Motor neuron (in vitro differentiated cells): ENCODE measurements around the gene CIP2A. TPM values are rescaled to one million over a fixed set of nuclear protein-coding genes. Genes with fewer than 3 reads are reported as not detected.
A peak's percentile ranks its signal among the peaks of the same experiment; 100 is the strongest.
"Not testable (repeated sequence)": the region's sequence is repeated elsewhere in the genome, so short reads cannot be mapped to it uniquely, and the experiment has no call there.

Source experiments
- ATAC-seq, 8 experiments: fragments of 200-7000 bp; cut with Tn5 transposase; replicated peaks in 6 of 8; 2 replicates each; pipeline ENCODE4 v1.8.0; 2021; ENCODE audit warnings: mild to moderate bottlenecking in 8 of 8, moderate library complexity in 8 of 8
- H3K27ac ChIP-seq, 2 donors: fragments of 250-450 bp; sonication (Bioruptor Pico); 2 replicates each; pipeline ENCODE4 v1.9.0; 2021; ENCODE audit warnings: antibody characterized with exemption in 2 of 2, mild to moderate bottlenecking in 2 of 2, moderate library complexity in 1 of 2
- H3K4me1 ChIP-seq, 2 donors: fragments of 250-450 bp; sonication (Bioruptor Pico); replicated peaks in 1 of 2; 2 replicates each; pipeline ENCODE4 v1.6.1; 2021; ENCODE audit warnings: antibody characterized with exemption in 2 of 2, mild to moderate bottlenecking in 2 of 2, moderate library complexity in 1 of 2
- H3K4me3 ChIP-seq, 5 donors: fragments of 250-450 bp; sonication (Bioruptor Pico); 2 replicates each; pipeline ENCODE4 v1.9.0; 2021; ENCODE audit warnings: antibody characterized with exemption in 5 of 5, mild to moderate bottlenecking in 5 of 5, moderate library complexity in 4 of 5
- WGBS, 10 experiments: fragments of 450-650 bp; shearing (Covaris generic); methylation state at CpG; one replicate each; pipeline ENCODE4 v1.0.0; 2022; 5-methylcytosine and 5-hydroxymethylcytosine counted together
- in situ Hi-C, 9 experiments: fragments of 400-800 bp; cut with MboI; loops; one replicate each; pipeline ENCODE4 v1.15.0; 2021; ENCODE audit warnings: low sequenced_read_pairs in 9 of 9, low pct_unique_long_range_greater_than_20kb in 2 of 9; ENCODE audit not compliant: unreplicated experiment in 9 of 9
- total RNA-seq, 8 experiments: library from RNA; unstranded; fragments of 300-600 nt; gene quantifications; 2 replicates each; pipeline versions ENCODE4 v1.2.3 to v1.2.4, GENCODE V29; 2022

The CIP2A gene
- 10 to 100 TPM in 4 of 8 experiments, 1 to 10 TPM in 4; 3.0 to 34.8 (median 10.2) TPM for total RNA-seq

GRCh38 chr3:108589081-108589997, at the start of gene CIP2A, which contains the start of gene DZIP3:
Gene CIP2A (minus strand): TSS chr3:108589438. CDS start chr3:108589375, 63 bp downstream.
Gene DZIP3 (plus strand): TSS chr3:108589722. CDS start chr3:108605407, 15,685 bp downstream.
- in situ Hi-C loops = no loop called here
- Histone ChIP-seq H3K27ac (peak within 1 kb of the TSS; percentile 92 to 94), H3K4me3 (peak within 1 kb of the TSS; percentile 64 to 90 (median 72)), H3K4me1 (peaks cover 2 to 10% of the 10 kb centered on the region in 2 donors)
- peak; percentile 88 to 99 (median 98) for ATAC-seq
- 0 to 8% (median 0%) methylated on average over 6 to 15 of the region's 59 CpGs; no CpG with 5 or more reads in 2 of the 10 experiments for WGBS, 10 experiments

GRCh38 chr3:108629974-108630373, 40.7 kb upstream of the CIP2A start:
- Histone ChIP-seq H3K4me3 (no peak overlapping the region), H3K27ac (no peak overlapping the region), H3K4me1 (no peaks in the 10 kb centered on the region)
- no peak for ATAC-seq
- in situ Hi-C loops = no loop called here
- 61 to 100% (median 93%) methylated on average over 1 of the region's 1 CpG; no CpG with 5 or more reads in 2 of the 10 experiments for WGBS, 10 experiments

DNA sequence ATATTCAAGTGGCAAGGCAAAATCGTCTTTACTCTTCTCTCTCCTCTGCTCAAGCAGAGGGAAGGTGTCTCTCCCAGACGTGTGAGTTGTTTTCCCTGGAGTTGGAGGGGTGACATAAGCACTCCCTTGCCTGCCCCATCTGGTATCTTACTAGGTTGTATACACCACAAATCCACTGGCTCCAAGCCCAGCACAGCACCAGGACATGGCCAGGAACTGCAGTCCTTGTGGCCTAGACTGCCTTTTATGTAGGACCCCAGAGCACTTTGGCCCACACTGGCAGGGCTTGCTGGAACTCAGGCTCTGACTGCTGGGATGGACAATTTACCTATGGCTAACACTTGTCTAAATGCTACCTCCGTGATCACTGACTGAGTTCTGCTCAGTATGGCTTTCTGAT, 34.3 kb upstream of the CIP2A start:
- no peak overlapping the region for H3K27ac ChIP-seq
- in situ Hi-C loops = no loop called here
- WGBS, 10 experiments = 80 to 100% (median 83%) methylated on average over 1 to 2 of the region's 3 CpGs; no CpG with 5 or more reads in 5 of the 10 experiments
- H3K4me3 ChIP-seq = no peak overlapping the region
- H3K4me1 ChIP-seq = no peaks in the 10 kb centered on the region
- ATAC-seq = no peak

DNA sequence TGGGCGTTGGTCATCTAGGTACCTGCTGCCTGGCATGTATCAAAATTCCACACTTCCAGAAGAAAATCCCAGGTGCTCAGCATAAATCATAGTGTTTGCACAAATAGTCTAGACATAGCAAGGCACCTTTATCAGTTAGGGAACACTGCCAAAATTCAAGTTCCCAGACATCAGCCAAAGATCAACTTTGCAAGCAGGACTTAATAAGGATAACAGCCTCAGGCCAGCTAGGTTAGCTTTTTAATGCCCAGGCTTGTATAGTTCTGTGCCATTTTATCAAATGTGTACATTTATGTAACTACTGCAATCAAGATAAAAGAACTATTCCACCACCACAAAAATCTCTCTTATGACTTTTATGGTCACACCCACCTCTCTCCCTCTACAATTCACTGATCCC, 31.0 kb upstream of the CIP2A start:
- WGBS, 10 experiments = 80 to 100% methylated on average over 1 of the region's 1 CpG; no CpG with 5 or more reads in 8 of the 10 experiments
- H3K27ac ChIP-seq = no peak overlapping the region
- no peak overlapping the region for H3K4me3 ChIP-seq
- in situ Hi-C loops = no loop called here
- no peak for ATAC-seq
- H3K4me1 ChIP-seq = no peaks in the 10 kb centered on the region

DNA sequence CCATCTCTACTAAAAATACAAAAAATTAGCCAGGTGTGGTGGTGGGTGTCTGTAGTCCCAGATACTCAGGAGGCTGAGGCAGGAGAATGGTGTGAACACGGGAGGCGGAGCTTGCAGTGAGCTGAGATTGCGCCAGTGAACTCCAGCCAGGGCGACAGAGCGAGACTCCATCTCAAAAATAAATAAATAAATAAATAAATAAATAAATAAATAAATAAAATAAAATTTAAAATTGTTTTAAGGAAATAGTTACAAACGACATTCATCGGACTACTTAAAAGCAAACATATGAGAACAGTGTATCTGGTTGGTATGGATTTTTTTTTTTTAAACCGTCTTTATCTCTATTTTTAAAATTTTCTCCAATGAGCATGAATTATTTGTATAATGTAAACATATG, 26.9 kb upstream of the CIP2A start:
- 91 to 100% (median 97%) methylated on average over 2 to 8 of the region's 8 CpGs for WGBS, 10 experiments
- H3K27ac ChIP-seq, H3K4me1 ChIP-seq, ATAC-seq, in situ Hi-C loops, H3K4me3 ChIP-seq: not testable (repeated sequence)

GRCh38 chr3:108610651-108611050, 21.4 kb upstream of the CIP2A start:
- no peak for ATAC-seq
- 92 to 100% (median 100%) methylated on average over 1 of the region's 1 CpG; no CpG with 5 or more reads in 3 of the 10 experiments for WGBS, 10 experiments
- no peak overlapping the region for H3K4me3 ChIP-seq
- no peaks in the 10 kb centered on the region for H3K4me1 ChIP-seq
- no peak overlapping the region for H3K27ac ChIP-seq
- in situ Hi-C loops = no loop called here

GRCh38 chr3:108608750-108609149, 19.5 kb upstream of the CIP2A start:
- Histone ChIP-seq H3K27ac (no peak overlapping the region), H3K4me1 (no peaks in the 10 kb centered on the region), H3K4me3 (no peak overlapping the region)
- in situ Hi-C loops = no loop called here
- no peak for ATAC-seq
- WGBS, 10 experiments = 62 to 95% (median 87%) methylated on average over 1 to 3 of the region's 4 CpGs; no CpG with 5 or more reads in 2 of the 10 experiments

- H3K27ac ChIP-seq = no peak overlapping the region
- in situ Hi-C loops = no loop called here
- ATAC-seq = no peak
- WGBS, 10 experiments = 50 to 100% (median 72%) methylated on average over 1 to 4 of the region's 4 CpGs; no CpG with 5 or more reads in 3 of the 10 experiments
- H3K4me1 ChIP-seq = peaks cover 6 to 10% of the 10 kb centered on the region in 2 donors
- H3K4me3 ChIP-seq = no peak overlapping the region
These were observed 16.3 kb upstream of the CIP2A start for GRCh38 chr3:108605491-108605890.

DNA sequence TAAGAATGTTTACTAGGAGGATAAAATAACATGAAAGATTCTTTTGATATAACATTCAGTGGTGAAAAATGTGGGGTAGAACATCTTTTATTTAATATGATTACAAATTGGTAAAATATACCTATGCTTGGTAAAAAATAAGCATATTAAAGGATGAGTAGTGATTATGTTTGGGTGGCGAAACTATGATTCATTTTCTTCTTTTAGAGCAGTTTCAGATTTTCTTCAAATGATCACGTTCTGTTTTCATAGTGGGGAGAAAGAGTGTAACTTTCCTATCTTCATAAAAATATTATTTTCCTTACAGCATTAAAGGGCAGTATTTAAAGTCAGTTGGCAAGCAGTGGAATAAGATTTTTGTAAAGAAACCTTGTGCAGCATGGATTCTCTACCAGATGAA, 15.8 kb upstream of the CIP2A start:
- 78 to 100% (median 94%) methylated on average over 2 of the region's 2 CpGs; no CpG with 5 or more reads in 1 of the 10 experiments for WGBS, 10 experiments
- Histone ChIP-seq H3K27ac (no peak overlapping the region), H3K4me3 (no peak overlapping the region), H3K4me1 (peaks cover 6 to 10% of the 10 kb centered on the region in 2 donors)
- in situ Hi-C loops = no loop called here
- no peak for ATAC-seq

GRCh38 chr3:108603691-108604090, 14.5 kb upstream of the CIP2A start:
- ATAC-seq = no peak
- Histone ChIP-seq H3K4me1 (peaks cover 6 to 10% of the 10 kb centered on the region in 2 donors), H3K4me3 (no peak overlapping the region), H3K27ac (no peak overlapping the region)
- in situ Hi-C loops = no loop called here

- peak in 5 of 8 experiments; percentile 42 to 91 (median 66) for ATAC-seq
- 83 to 100% (median 92%) methylated on average over 1 to 2 of the region's 2 CpGs; no CpG with 5 or more reads in 1 of the 10 experiments for WGBS, 10 experiments
- no peak overlapping the region for H3K27ac ChIP-seq
- H3K4me3 ChIP-seq = peak overlapping the region in 1 of 5 donors; percentile 13
- H3K4me1 ChIP-seq = peaks cover 6 to 10% of the 10 kb centered on the region in 2 donors
- in situ Hi-C loops = no loop called here
These were observed 13.7 kb upstream of the CIP2A start for GRCh38 chr3:108602935-108603294.

GRCh38 chr3:108602249-108602934, 13.2 kb upstream of the CIP2A start:
- peak in 5 of 8 experiments; percentile 41 to 96 (median 83) for ATAC-seq
- Histone ChIP-seq H3K4me3 (peak overlapping the region in 1 of 5 donors; percentile 13), H3K4me1 (peaks cover 6 to 10% of the 10 kb centered on the region in 2 donors), H3K27ac (no peak overlapping the region)
- in situ Hi-C loops = no loop called here
- WGBS, 10 experiments = 33 to 100% (median 83%) methylated on average over 1 to 5 of the region's 5 CpGs
